Dendritic cell treated with granulocyte-macrophage colony-stimulating factor and Interleukin-4, amounts not matched to agents 40 ng/mL and 50 ng/mL, for 4 days (primary cell): ENCODE data around the gene SFXN2.

Experiments
- H3K27ac Mint-ChIP-seq: one replicate; pipeline ENCODE4 v1.8.0; 2022; ENCODE audit warnings: mild to moderate bottlenecking, mixed read lengths
- H3K27me3 Mint-ChIP-seq: one replicate; pipeline ENCODE4 v1.8.0; 2022; ENCODE audit warnings: mild to moderate bottlenecking, mixed read lengths
- H3K36me3 Mint-ChIP-seq: one replicate; pipeline ENCODE4 v1.8.0; 2022; ENCODE audit warnings: low read depth, mixed read lengths
- H3K4me1 Mint-ChIP-seq: one replicate; pipeline ENCODE4 v1.8.0; 2022; ENCODE audit warnings: low read depth, mixed read lengths
- H3K4me3 Mint-ChIP-seq: one replicate; pipeline ENCODE4 v1.8.0; 2022; ENCODE audit warnings: mild to moderate bottlenecking, moderate library complexity, mixed read lengths
- H3K9me3 Mint-ChIP-seq: one replicate; pipeline ENCODE4 v1.8.0; 2022; ENCODE audit warnings: mixed read lengths
- intact Hi-C: fragments of 100-400 bp; cut with micrococcal nuclease; formaldehyde crosslinking; loops from one replicate; pipeline ENCODE4 v1.15.0; 2022

Gene SFXN2

DNA sequence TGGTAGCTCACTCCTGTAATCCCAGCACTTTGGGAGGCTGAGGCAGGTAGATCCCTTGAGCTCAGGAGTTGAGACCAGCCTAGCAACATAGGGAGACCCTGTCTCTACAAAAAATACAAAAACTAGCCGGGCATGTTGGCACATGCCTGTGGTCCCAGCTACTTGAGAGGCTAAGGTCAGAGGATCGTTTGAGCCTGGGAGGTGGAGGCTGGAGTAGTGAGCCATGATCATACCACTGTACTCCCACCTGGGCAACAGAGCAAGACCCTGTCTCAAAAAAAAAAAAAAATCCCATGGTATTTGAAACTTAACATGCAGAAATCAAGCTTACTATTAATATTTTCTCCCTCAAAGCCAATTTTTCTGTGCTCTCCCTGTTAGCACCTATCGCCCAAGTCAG lies 5.9 kb downstream of the SFXN2 start:
- Mint-ChIP-seq H3K27ac (no peak overlapping the region), H3K27me3 (no peaks in the 10 kb centered on the region), H3K36me3 (no peaks in the 10 kb centered on the region), H3K4me1 (peaks cover 19% of the 10 kb centered on the region), H3K4me3 (no peak overlapping the region), H3K9me3 (no peaks in the 10 kb centered on the region)
- intact Hi-C loops, result loop anchor here (10.0 kb wide), 2 partner anchors 344 to 614 kb away; no protein-coding TSS in a partner anchor

DNA sequence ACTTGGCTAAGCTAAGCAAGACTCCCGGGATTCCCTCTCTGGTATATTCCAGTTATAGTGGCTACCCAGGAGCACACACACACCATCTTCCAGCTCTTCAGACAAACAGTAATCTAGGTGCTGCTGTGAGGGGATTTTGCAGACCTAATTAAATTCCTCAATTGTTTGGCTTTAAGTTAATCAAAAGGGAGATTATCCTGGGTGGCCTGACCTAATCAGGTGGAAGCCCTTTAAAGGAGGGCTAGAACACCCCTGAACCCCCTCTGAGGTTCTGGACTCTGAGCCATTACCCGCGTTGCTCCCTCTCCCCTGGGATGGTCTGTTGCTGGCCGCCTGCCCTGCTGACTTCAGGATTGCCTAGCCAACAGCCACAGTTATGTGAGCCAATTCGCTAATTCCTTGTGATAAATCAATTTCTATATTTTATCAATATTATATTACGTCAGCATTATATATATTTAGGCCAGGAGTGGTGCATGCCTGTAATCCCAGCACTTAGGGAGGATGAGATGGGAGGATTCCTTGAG lies 6.4 kb downstream of the SFXN2 start:
- Mint-ChIP-seq H3K9me3 (no peaks in the 10 kb centered on the region), H3K27ac (no peak overlapping the region), H3K4me1 (peaks cover 18% of the 10 kb centered on the region), H3K36me3 (no peaks in the 10 kb centered on the region), H3K4me3 (no peak overlapping the region), H3K27me3 (no peaks in the 10 kb centered on the region)
- intact Hi-C loops, result loop anchor here (10.0 kb wide), 2 partner anchors 344 to 614 kb away; no protein-coding TSS in a partner anchor

DNA sequence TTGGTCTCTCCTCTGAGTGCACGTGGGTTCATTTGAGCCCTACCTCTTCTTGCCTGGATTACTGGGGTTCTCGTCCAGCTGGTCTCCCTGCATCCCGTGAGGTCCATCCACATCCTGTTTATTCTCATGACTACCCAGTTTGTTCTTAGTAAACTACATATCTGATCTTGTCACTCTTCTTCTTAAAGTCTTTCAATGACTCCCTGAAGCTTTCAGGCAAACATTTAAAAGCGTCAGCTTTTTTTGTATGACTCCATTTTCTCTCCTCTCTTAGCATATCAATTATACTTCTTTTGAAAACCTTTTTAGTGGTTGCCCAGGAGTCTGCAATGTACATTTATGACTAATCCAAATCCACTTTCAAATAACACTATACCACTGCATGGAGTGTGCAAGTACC lies 7.5 kb downstream of the SFXN2 start:
- no peak overlapping the region for H3K27ac Mint-ChIP-seq
- H3K36me3 Mint-ChIP-seq, result no peaks in the 10 kb centered on the region
- peaks cover 28% of the 10 kb centered on the region for H3K4me1 Mint-ChIP-seq
- no peaks in the 10 kb centered on the region for H3K27me3 Mint-ChIP-seq
- H3K4me3 Mint-ChIP-seq, result no peak overlapping the region
- intact Hi-C loops, result loop anchor here (10.0 kb wide), 2 partner anchors 343 to 613 kb away; no protein-coding TSS in a partner anchor
- H3K9me3 Mint-ChIP-seq, result no peaks in the 10 kb centered on the region

DNA sequence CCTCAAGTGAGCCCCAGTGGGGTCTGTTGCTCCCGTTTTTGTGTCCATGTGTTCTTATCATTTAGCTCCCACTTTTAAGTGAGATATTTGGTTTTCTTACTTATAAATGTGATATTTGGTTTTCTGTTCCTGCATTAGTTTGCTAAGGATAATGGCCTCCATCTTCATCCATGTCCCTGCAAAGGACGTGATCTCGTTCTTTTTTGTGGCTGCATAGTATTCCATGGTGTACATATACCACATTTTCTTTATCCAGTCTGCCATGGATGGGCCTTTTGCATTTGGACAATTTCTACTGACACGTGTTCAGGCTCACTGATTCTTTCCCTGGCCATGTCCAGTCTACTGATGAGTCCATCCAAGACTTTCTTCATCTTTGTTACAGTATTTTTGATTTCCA lies 9.6 kb downstream of the SFXN2 start:
- intact Hi-C loops, result loop anchor here (10.0 kb wide), 2 partner anchors 341 to 611 kb away; no protein-coding TSS in a partner anchor
- Mint-ChIP-seq H3K27ac (no peak overlapping the region), H3K27me3 (no peaks in the 10 kb centered on the region), H3K36me3 (no peaks in the 10 kb centered on the region), H3K9me3 (no peaks in the 10 kb centered on the region), H3K4me1 (peaks cover 25% of the 10 kb centered on the region), H3K4me3 (no peak overlapping the region)

DNA sequence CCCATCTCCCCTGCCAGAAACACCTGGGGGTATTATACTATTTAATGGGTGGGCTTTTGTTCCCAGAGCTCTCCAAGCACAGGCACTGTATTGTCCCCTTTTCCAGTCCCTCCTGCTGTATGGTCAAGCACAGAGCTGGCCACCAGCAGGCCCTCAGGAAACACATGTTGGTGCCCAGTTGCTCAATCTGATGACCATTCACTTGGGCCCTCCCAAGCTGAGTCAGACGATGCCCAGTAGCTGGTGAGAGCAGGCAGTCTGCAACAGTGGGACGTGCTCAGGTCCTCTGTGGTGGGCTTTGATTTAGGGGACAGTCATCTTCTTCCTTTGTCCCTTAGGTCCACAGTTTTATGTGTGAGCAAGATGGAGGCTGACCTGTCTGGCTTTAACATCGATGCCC lies 11.8 kb downstream of the SFXN2 start:
- intact Hi-C loops, result loop anchor here (10.0 kb wide), 2 partner anchors 339 to 609 kb away; no protein-coding TSS in a partner anchor
- Mint-ChIP-seq H3K36me3 (no peaks in the 10 kb centered on the region), H3K9me3 (no peaks in the 10 kb centered on the region), H3K27me3 (no peaks in the 10 kb centered on the region), H3K4me1 (peaks cover 29% of the 10 kb centered on the region), H3K27ac (peak overlapping the region; percentile 56), H3K4me3 (no peak overlapping the region)

DNA sequence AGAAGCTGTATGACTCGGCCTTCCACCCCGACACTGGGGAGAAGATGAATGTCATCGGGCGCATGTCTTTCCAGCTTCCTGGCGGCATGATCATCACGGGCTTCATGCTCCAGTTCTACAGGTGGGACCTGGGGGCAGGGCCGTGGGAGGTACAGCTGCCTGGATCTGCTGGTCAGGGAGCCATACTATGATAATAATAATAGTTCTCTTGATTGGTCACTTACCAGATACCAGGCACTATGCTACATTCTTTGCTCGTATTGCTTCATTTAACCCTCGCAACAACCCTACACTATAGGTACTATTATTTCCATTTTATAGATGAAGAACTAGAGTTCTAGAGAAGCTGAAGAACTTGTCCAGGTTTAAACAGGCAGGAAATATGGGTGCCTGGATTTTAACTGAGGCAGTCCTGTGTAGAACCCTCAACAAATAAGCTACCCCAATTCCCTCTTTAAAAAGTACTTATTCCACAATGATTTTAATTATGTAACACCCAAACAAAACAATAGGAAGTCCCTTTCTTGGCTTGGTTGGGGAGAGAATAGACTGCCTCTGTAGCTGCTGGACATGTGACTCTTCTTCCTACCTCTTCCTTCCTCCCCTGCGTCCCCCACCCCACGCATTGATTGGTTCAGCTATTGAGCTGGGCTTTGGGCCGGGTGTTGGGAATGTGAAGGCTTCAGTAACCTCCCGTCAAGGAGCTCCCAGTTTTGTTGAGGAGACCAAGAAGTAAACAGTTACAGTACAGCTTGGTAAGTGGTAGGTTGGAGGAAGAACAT lies 12.8 kb downstream of the SFXN2 start:
- Mint-ChIP-seq H3K27me3 (no peaks in the 10 kb centered on the region), H3K9me3 (no peaks in the 10 kb centered on the region), H3K4me3 (peak overlapping the region; percentile 48), H3K36me3 (no peaks in the 10 kb centered on the region), H3K4me1 (peaks cover 29% of the 10 kb centered on the region), H3K27ac (peak overlapping the region; percentile 56)
- intact Hi-C loops, result loop anchor here (10.0 kb wide), 2 partner anchors 338 to 608 kb away; no protein-coding TSS in a partner anchor

DNA sequence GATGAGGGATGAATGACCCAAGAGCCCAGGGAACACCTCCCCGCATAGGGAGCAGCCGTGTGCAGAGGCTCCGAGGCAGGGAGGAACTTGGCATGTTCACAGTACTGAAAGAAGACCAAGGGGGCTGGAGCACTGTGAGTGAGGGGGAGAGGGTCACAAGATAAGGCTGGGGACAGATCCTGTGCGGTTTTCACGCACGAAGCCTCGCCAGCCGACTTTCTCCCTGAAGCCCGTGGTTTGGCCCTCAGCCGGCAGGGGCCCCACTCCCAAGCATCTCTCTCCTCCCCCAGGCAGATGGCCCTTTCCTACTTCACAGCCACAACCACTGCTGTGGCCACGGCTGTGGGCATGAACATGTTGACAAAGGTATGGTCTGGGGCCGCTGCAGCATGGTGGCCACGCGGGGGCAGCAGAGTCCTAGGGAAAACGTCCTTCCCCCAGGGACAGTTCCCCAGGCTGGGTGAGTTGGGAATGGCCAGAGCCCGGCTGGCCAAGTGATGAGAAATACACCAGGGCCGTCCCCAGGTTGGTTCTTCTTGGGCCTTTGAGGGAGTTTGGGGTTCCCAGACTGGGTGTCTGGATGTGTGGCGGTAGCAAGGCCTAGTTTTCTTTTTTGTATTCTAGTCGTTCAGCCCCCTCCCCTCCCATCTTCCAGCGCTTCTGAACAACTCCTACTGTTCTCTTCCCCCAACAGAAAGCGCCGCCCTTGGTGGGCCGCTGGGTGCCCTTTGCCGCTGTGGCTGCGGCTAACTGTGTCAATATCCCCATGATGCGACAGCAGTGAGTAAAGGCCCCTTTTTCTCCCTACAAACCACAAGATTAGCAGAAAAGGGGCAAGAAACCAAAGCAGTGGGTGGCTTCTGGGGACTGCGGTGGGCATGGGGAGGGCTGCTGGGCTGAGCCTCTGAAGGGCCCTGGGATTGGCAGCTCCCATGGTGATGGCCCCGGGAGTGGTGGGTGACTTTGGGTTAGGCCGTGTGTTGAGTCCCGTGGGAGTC lies 14.9 kb downstream of the SFXN2 start:
- H3K36me3 Mint-ChIP-seq, result no peaks in the 10 kb centered on the region
- peaks cover 29% of the 10 kb centered on the region for H3K4me1 Mint-ChIP-seq
- peak overlapping the region; percentile 3 for H3K27ac Mint-ChIP-seq
- no peak overlapping the region for H3K4me3 Mint-ChIP-seq
- H3K9me3 Mint-ChIP-seq, result no peaks in the 10 kb centered on the region
- H3K27me3 Mint-ChIP-seq, result no peaks in the 10 kb centered on the region
- intact Hi-C loops, result loop anchor here (1.0 to 10.0 kb wide), 3 partner anchors 172 to 605 kb away; no protein-coding TSS in a partner anchor

DNA sequence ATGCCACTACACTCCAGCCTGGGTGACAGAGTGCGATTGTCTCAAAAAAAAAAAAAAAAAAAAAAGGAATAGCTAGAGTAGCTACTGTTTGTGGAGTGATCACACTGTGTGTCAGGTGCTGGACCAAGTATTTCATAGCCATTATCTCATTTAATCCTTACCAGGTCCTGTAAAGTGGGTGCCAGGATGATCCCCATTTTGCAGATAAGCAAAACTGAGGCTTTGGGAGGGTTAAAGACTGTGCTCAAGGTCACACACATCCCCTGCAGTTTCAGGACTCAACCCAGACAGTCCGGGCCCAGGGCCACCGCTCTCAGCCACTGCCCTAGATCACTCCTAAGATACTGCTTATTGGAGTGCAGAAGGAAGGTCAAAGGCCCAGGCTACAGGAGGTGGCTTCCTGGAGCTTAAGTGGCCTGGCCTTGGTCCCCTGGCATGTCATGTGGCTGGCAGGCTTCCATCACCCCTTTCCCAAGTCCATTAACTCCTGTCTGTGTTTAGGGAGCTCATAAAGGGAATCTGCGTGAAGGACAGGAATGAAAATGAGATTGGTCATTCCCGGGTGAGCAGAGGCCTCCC lies 16.9 kb downstream of the SFXN2 start:
- Mint-ChIP-seq H3K27ac (no peak overlapping the region), H3K9me3 (no peaks in the 10 kb centered on the region), H3K27me3 (no peaks in the 10 kb centered on the region), H3K36me3 (no peaks in the 10 kb centered on the region), H3K4me3 (no peak overlapping the region), H3K4me1 (peaks cover 35% of the 10 kb centered on the region)
- intact Hi-C loops, result no loop called here

DNA sequence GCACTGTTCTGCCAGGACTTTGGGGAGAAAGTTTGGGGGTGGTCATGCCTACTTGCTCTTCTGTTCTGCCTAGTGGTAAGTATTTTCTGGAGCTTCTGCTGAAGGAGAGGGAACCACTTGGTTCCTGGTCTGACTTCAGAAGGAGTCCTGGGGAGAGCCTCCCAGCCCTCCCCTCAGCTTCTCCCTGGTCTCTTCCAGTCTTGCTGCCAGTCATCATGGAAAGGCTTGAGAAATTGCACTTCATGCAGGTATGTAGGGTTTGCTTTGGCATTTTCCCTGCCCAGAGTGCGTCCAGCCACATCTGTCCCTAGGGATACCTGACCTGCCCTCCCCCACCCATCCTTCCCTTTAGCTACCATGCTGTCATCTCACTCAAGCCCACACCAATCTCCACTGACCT lies 18.2 kb downstream of the SFXN2 start:
- peaks cover 30% of the 10 kb centered on the region for H3K4me1 Mint-ChIP-seq
- H3K27ac Mint-ChIP-seq, result no peak overlapping the region
- no peak overlapping the region for H3K4me3 Mint-ChIP-seq
- H3K9me3 Mint-ChIP-seq, result no peaks in the 10 kb centered on the region
- no peaks in the 10 kb centered on the region for H3K27me3 Mint-ChIP-seq
- intact Hi-C loops, result no loop called here
- no peaks in the 10 kb centered on the region for H3K36me3 Mint-ChIP-seq

DNA sequence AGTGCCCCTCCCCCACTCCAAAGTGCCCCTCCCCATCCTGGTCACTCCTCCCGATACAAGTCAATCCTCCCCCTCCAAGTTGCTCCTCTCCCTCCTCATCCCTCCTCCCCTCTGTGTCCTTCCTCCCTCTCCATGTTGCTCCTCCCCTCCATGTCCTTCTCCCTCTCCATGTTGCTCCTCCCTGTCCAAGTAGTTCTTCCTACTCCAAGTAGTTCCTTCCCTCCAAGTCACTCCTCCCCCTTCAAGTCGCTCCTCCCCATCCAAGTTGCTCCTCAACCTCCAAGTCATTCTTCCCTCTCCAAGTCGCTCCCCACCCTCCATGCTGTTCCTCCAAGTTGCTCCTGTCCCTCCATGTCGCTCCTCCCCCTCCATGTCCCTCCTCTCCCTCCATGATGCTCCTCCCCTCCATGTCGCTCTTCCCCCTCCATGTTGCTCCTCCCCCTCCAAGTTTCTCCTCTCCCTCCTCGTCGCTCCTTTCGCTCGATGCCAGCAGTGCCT lies 20.7 kb downstream of the SFXN2 start:
- H3K27me3 Mint-ChIP-seq, result no peaks in the 10 kb centered on the region
- no peaks in the 10 kb centered on the region for H3K9me3 Mint-ChIP-seq
- H3K27ac Mint-ChIP-seq, result peak overlapping the region; percentile 67
- peaks cover 36% of the 10 kb centered on the region for H3K4me1 Mint-ChIP-seq
- no peak overlapping the region for H3K4me3 Mint-ChIP-seq
- intact Hi-C loops, result no loop called here
- no peaks in the 10 kb centered on the region for H3K36me3 Mint-ChIP-seq

DNA sequence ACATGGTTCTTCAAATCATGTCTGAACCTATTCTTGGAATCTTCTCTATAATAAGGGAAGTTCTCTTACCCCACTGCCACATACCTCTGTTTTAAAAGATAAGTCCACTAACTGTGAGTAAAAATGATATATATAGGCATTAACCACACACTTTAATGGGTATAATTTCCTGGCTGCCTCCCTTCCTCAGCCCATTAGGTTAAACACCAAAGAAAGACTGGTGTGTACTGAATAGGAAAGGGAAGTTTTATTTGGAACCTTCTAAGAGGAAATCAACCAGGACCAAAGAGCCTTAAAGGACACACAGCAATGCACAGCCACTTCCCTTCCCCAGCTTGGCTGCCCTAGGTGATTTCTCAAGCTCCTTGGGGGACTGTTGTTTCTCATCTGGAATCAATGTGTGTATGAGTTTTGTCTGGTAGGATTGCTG lies 24.3 kb downstream of the SFXN2 start:
- peak overlapping the region; percentile 66 for H3K27ac Mint-ChIP-seq

DNA sequence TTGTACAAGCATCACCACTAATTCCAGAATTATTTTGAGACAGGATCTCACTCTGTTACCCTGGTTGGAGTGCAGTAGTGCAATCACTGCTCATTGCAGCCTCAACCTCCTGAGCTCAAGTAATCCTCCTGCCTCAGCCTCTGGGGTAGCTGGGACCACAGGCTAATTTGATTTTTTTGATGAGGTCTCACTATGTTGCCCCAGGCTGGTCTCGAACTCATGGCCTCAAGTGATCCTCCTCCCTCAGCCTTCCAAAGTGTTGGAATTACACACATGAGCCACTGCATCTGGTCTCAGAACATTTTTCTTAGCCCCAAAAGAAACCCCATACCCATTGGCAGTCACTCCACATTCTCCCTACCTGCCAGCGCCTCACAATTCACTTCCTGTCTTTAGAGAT lies 25.8 kb downstream of the SFXN2 start:
- Mint-ChIP-seq H3K4me1 (peaks cover 51% of the 10 kb centered on the region), H3K9me3 (peaks cover 9% of the 10 kb centered on the region), H3K36me3 (peaks cover 19% of the 10 kb centered on the region), H3K27me3 (peaks cover 2% of the 10 kb centered on the region), H3K27ac (no peak overlapping the region), H3K4me3 (no peak overlapping the region)
- intact Hi-C loops, result loop anchor here (5.0 kb wide), 1 partner anchor 77 kb away; no protein-coding TSS in a partner anchor

More for the DNA sequence above, 24.3 kb downstream of the SFXN2 start:
- Mint-ChIP-seq H3K36me3 (peaks cover 10% of the 10 kb centered on the region), H3K27me3 (peaks cover 2% of the 10 kb centered on the region), H3K4me3 (no peak overlapping the region), H3K4me1 (peaks cover 43% of the 10 kb centered on the region), H3K9me3 (peaks cover 9% of the 10 kb centered on the region)
- intact Hi-C loops, result no loop called here

DNA sequence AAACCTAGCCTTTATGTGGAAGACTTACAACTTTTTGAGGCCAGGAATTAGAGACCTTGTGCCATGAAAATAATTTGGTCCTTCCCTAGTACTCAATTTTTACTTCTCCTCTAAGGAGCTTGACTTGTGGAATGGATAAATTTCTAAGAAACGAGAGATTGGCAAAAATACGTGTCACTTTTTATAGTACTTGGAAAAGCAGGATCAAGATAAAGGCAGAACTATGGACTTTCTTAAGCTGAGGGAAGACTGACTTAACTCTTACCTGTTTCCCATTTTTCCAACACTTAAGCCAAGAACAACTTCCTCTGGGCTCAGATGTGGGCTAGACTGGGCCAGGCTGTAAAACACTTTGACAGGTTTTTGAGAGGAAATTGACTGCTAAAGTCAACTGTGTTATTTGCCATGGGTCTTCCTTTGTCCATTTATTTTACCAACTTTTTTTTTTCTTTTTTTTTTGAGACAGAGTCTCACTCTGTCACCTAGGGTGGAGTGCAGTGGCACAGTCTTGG lies 27.3 kb downstream of the SFXN2 start:
- Mint-ChIP-seq H3K27ac (no peak overlapping the region), H3K9me3 (peaks cover 9% of the 10 kb centered on the region), H3K4me3 (no peak overlapping the region), H3K36me3 (peaks cover 28% of the 10 kb centered on the region), H3K27me3 (peaks cover 2% of the 10 kb centered on the region), H3K4me1 (peaks cover 61% of the 10 kb centered on the region)
- intact Hi-C loops, result loop anchor here (5.0 kb wide), 1 partner anchor 76 kb away; no protein-coding TSS in a partner anchor
